Stimulated activated CD4-positive, alpha-beta T cell treated with anti-CD3 and anti-CD28 coated beads, TNF-alpha, amount 100 ng/mL, for 24 hours (primary cell): ENCODE measurements around the gene TBCC.
"Not testable (repeated sequence)": the region's sequence is repeated elsewhere in the genome, so short reads cannot be mapped to it uniquely, and the experiment has no call there.

Source experiments
- DNase-seq, 3 experiments: peaks; one replicate each; pipeline ENCODE4 v3.0.0-alpha.2; 2020; ENCODE audit warnings: low read depth in 3 of 3

TBCC gene

DNA sequence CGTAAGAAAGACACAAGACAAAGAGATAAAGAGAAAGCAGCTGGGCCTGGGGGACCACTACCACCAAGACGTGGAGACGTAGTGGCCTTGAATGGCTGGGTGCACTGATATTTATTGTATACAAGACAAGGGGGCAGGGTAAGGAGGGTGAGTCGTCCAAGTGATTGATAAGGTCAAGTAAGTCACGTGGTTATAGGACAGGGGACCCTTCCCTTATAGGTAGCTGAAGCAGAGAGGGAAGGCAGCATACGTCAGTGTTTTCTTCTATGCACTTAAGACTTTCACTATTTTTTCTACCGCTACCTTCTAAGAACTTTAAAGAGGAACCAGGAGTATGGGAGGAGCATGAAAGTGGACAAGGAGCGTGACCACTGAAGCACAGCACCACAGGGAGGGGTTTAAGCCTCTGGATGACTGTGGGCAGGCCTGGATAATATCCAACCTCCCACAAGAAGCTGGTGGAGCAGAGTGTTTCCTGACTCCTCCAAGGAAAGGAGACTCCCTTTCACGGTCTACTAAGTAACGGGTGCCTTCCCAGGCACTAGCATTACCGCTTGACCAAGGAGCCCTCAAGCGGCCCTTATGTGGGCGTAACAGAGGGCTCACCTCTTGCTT lies 11.9 kb downstream of the TBCC start:
- not testable (repeated sequence) for DNase-seq

DNA sequence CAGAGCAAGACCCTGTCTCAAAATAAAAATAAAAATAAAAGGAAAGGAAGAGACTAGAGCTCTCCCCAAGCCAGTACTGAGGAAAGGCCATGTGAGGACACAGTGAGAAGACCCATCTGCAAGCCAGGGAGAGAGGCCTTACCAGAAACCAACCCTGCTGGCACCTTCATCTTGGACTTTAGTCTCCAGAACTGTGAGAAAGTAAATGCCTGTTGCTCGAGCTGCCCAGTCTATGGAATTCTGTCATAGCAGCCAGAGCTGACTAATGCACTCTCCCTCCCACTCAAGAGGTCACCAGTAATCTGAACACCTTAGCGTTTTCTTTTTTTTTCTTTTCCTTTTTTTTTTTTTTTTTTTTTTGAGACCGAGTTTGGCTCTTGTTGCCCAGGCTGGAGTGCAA lies 16.2 kb downstream of the TBCC start:
- DNase-seq = no peak

GRCh38 chr6:42727627-42728026 lies 18.3 kb downstream of the TBCC start:
- no peak for DNase-seq

DNA sequence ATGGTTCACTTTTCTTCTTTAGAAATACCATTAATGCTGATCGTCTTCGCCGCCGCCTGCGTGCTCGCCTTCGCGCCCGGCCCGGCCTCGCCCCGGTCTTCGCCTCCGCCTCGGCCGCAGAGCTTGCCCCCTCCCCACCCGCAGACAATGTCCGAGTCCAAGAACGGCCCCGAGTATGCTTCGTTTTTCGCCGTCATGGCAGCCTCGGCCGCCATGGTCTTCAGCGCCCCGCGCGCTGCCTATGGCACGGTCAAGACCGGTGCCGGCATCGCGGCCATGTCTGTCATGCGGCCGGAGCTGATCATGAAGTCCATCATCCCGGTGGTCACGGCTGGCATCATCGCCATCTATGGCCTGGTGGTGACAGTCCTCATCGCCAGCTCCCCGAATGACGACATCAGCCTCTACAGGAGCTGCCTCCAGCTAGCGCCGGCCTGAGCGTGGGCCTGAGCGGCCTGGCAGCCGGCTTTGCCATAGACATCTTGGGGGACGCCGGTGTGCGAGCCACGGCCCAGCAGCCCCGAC lies 18.8 kb downstream of the TBCC start:
- no peak for DNase-seq

DNA sequence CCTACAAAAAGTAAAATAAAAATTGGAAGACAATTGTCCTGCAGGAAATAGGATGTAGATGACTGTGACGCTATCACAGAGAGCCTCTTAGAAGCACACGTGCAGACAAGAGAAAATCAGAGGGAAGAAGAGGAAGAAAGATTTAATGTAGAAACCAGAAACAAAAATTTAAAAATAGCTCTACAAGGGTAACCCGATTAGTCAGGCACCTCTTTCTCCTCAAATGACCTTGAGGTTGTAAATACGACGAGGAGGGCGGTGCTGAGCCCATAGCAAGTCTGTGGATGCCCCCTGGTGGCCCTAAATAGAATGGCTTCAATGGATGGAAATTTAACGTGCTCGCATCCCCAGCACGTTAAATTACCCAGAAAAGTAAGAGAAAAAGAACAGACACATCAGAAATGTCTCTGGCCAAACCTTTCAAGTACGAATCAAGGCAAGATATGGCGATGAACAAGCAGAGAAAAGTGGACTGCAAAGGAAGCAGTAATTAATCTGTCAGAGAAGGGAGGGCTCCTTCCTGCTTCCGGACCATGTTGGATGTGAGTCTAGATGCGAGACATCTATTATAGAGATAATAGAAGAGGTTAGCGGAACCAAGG lies 19.3 kb downstream of the TBCC start:
- DNase-seq = peak; percentile 45 to 59 (median 52)

DNA sequence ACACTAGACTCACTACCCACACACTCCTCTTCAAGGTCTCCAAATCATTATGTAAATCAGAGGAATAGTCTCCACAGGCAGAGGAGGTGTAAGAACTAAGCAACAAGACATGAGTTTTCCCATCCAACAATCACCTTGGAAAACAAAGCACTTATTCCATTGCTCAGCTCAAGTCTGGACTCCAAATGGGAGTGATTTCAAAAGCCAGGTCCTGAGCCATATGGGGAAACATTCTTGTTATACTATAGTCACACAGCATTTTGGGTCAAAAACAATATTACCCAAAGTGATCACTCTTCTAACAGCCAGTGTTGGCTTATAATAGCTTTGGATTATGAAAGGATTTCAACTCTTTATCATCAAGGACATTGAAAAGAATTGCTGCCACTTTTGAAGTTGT lies 19.9 kb downstream of the TBCC start:
- no peak for DNase-seq

- no peak for DNase-seq
Observed at GRCh38 chr6:42724825-42725224, 21.1 kb downstream of the TBCC start.

GRCh38 chr6:42722497-42722896 lies 23.4 kb downstream of the TBCC start, which contains the start of gene PRPH2:
PRPH2 (minus strand) TSS chr6:42722597; CDS start chr6:42722334, 263 bp downstream.
- no peak for DNase-seq

GRCh38 chr6:42720739-42721138 lies 25.2 kb downstream of the TBCC start:
- no peak for DNase-seq

DNA sequence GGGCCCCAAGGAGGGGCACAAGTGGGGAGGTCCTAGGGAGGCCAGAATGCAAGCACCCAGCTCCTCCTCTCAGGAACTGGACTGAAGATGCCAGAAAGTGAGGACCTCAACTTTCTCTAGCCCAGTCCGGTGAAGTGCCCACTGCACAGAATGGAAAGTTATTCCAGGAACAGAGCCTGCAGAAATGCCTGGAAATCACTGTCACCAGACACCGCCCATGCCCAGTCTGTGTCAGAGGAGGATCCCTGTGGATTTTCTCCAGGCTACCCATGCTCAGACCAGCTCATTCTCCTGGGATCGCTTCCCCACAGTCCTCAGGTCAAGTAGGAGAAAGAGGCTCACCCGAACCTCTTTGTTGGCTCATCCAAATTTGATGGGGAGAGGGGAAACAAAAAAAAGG lies 30.0 kb downstream of the TBCC start:
- DNase-seq = no peak

GRCh38 chr6:42714098-42714761 lies 31.7 kb downstream of the TBCC start:
- DNase-seq = no peak

DNA sequence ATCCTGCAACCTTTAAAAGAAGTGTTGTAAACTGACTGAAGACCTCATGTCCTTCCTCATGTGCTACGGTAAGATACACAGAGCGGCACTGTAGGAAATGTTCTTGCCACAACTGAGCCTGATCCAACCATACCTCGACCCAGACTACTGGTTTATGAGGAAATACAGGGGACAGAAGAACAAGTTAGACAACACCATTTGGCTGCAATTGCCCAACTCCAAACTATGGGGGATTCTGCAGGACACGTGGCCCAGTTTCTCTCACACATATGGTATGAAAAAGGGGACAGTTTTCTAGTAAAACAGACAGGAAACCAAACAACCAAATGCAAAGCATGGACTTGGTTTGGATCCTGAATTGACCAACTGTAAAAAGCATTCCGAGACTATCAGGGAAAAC lies 34.0 kb downstream of the TBCC start:
- no peak for DNase-seq

DNA sequence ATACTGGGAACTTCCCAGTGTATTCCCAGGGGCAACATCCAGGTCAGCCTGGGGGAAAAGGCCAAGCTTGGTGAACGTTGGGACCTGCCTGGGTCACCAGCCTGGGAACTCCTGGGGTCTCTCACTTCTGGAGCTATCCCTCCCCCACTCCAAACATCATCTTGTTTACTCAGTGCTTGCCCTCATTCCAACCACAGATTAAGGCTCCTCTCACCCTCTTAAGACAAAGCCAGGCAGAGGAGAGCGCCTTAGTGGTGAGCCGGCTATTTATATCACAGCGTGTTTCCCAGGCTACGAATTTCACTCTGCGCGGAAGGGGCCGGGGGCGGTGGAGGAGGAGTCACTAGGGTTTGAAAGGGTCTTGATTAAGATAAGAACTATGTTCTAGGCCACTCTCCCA lies 35.6 kb downstream of the TBCC start:
- DNase-seq = no peak

- no peak for DNase-seq
Observed at GRCh38 chr6:42709871-42710270, 36.0 kb downstream of the TBCC start.

GRCh38 chr6:42708096-42708495 lies 37.8 kb downstream of the TBCC start:
- no peak for DNase-seq

DNA sequence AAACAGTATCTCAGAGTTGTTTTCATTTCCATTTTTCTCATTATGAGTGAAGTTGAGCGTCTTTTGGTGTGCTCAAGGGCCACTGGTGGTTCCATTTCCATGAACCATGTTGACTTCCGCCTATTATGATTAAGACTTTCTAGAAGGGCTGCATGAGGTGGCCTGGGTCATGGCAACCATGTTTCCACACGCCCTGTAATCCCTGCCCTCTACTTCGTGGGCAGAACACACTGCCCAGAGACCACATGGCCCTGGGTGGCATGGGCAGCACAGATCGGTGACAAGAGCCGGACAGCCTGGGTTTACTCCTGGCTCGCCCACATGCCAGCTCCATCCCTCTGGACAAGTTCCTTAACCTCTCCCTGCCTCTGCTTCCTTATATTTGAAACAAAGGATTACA lies 38.3 kb downstream of the TBCC start:
- no peak for DNase-seq

DNA sequence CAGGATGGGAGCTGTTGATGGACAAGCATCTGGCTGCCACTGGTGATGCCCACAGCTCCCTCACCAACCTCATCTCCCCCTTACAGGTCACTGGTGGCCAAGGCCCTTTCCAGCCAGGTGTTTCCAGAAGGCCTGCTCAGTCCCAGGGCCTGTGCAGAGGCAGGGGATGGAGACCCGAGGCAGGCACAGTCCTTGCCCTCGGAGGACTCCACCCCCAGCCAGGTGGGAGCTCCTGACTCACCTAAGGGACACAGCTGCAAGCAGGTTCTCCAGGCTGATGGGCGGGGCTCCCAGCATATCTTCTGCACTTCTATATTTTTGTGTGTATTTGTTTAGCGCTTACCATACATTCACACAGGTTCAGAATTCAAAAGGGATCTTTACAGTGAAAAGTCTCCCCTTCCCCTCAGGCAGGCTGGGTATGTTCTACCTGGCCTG lies 40.9 kb downstream of the TBCC start:
- DNase-seq = no peak

DNA sequence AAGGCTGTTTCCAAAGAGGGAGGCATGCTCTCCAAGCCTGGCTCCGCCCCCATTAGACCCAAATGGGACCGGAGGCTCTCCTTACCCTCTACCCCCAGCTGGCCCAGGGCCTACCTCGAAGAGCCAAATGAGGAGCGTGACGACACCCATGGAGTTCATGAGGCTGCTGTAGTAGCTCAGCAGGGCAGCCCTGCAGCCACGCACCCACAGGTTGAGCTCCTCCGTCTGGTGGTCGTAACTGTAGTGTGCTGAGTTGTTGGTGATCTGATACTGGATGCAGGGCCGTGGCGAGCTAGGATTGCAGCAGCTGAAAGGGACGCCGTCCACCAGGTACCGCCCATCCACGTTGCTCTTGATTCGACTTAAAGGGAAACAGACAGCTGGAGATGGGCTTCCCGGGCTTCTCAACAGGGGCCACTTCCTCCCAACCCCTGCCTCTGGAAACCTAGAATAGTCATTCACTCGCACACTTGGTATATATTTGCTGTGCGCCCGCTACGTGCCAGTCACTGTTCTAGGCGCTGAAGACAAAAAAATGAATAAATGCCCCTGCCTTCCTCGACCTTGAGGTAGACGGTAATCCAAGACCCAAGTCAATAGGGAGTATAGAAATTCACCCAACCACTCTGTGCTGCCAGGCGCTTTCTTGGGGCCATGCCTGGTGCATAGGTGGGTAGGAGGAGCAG lies 41.5 kb downstream of the TBCC start:
- DNase-seq = no peak

DNA sequence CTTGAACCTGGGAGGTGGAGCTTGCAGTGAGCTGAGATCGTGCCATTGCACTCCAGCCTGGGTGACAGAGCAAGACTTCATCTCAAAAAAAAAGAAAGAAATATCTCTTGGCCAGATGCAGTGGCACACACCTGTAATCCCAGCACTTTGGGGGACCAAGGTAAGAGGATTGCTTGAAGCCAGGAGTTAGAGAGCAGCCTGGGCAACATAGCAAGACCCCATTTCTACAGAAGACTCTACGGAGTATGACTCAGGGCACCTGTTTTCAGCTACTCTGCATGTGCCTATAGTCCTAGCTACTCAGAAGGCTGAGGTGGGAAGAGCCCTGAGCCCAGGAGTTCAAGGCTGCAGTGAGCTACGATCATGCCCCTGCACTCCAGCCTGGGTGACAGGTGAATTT lies 43.1 kb downstream of the TBCC start:
- not testable (repeated sequence) for DNase-seq

- DNase-seq = no peak
Observed at GRCh38 chr6:42702200-42702599, 43.7 kb downstream of the TBCC start.

- DNase-seq = no peak
Observed at GRCh38 chr6:42698217-42698616, 47.7 kb downstream of the TBCC start.

- DNase-seq = no peak
Observed at GRCh38 chr6:42697268-42697655, 48.6 kb downstream of the TBCC start.
